Loucy (cell line): ENCODE measurements around the gene C12orf56.

Experiments
- H2AFZ ChIP-seq: fragments of 200-600 bp; sonication (generic); 2 replicates; pipeline ENCODE4 v1.6.0; 2016; ENCODE audit warnings: antibody characterized with exemption, mild to moderate bottlenecking, low read length, moderate library complexity
- H3F3A ChIP-seq: fragments of 200-600 bp; 2 replicates; pipeline ENCODE4 v1.6.0; 2016; ENCODE audit warnings: antibody characterized with exemption, low read depth, mild to moderate bottlenecking
- H3K27me3 ChIP-seq: fragments of 200-600 bp; sonication (generic); 2 replicates; pipeline ENCODE4 v1.6.1; 2014; ENCODE audit warnings: low read length, mild to moderate bottlenecking; ENCODE audit not compliant: insufficient read depth, poor library complexity, severe bottlenecking
- H3K36me3 ChIP-seq: fragments of 200-600 bp; sonication (generic); 2 replicates; pipeline ENCODE4 v1.6.1; 2016; ENCODE audit warnings: low read length; ENCODE audit not compliant: insufficient read depth
- H3K4me1 ChIP-seq: fragments of 200-600 bp; sonication (generic); 2 replicates; pipeline ENCODE4 v1.5.1; 2014; ENCODE audit warnings: low read length, mild to moderate bottlenecking; ENCODE audit not compliant: insufficient read depth, poor library complexity, severe bottlenecking
- H3K4me2 ChIP-seq: fragments of 200-600 bp; sonication (generic); 2 replicates; pipeline ENCODE4 v1.6.0; 2014; ENCODE audit warnings: antibody characterized with exemption, low read length, low read depth, mild to moderate bottlenecking; ENCODE audit not compliant: poor library complexity, severe bottlenecking
- H3K4me3 ChIP-seq: fragments of 200-600 bp; sonication (generic); 2 replicates; pipeline ENCODE4 v1.5.1; 2014; ENCODE audit warnings: low read length, mild to moderate bottlenecking, mixed read lengths; ENCODE audit not compliant: poor library complexity, severe bottlenecking
- H3K79me2 ChIP-seq: fragments of 200-600 bp; sonication (generic); 2 replicates; pipeline ENCODE4 v1.6.1; 2014; ENCODE audit warnings: low read length; ENCODE audit not compliant: insufficient read depth
- H3K9ac ChIP-seq: fragments of 200-600 bp; sonication (generic); 2 replicates; pipeline ENCODE4 v1.6.0; 2014; ENCODE audit warnings: mild to moderate bottlenecking, low read depth, low read length, moderate library complexity; ENCODE audit not compliant: poor library complexity, severe bottlenecking
- H3K9me2 ChIP-seq: fragments of 200-600 bp; sonication (generic); replicated peaks from 2 replicates; pipeline ENCODE4 v1.6.1; 2016; ENCODE audit warnings: low read depth, low read length, mixed read lengths
- H3K9me3 ChIP-seq: fragments of 200-600 bp; sonication (generic); 2 replicates; pipeline ENCODE4 v1.6.1; 2014; ENCODE audit warnings: mild to moderate bottlenecking, antibody characterized with exemption, low read length, low read depth; ENCODE audit not compliant: insufficient read depth
- H4K20me1 ChIP-seq: fragments of 200-600 bp; sonication (generic); 2 replicates; pipeline ENCODE4 v1.6.0; 2014; ENCODE audit warnings: antibody characterized with exemption, low read length, mild to moderate bottlenecking; ENCODE audit not compliant: insufficient read depth, poor library complexity, severe bottlenecking
- EZH2phosphoT487 ChIP-seq: fragments of 200-600 bp; IDR thresholded peaks from 2 replicates; pipeline ENCODE4 v1.6.1; 2018; ENCODE audit warnings: antibody characterized with exemption, mild to moderate bottlenecking, moderate library complexity, borderline replicate concordance
- TF ChIP-seq, protein P1 (sequence below): fragments of 200-600 bp; sonication (generic); conservative IDR thresholded peaks from 2 replicates; pipeline ENCODE4 v1.5.1; 2014; ENCODE audit warnings: mild to moderate bottlenecking, antibody characterized with exemption, low read length

Gene C12orf56

DNA sequence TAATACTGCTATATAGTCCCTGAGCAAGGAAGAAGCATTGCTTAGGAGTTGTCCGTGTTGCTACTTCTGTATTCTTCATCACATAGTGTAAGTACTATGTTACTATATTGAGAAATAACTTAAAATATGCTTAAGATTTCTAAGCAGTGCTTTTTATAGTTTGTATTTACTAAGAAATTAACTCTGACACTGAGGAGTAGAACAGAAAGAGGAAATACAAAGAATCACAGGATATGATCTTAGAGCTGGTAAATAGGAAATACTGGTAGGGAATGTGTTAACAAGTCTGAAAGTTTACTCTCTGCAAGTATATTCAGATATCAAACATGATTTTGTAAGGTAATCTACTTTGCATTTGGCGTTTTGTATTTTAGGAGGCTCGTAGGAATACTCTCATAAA is 29.1 kb upstream of the C12orf56 start:
- Histone ChIP-seq H3K36me3 (peaks cover 94% of the 10 kb centered on the region), H3K4me3 (no peak overlapping the region), H3K9me3 (no peaks in the 10 kb centered on the region), H3K4me2 (no peak overlapping the region), H3K9me2 (no peaks in the 10 kb centered on the region), H3K9ac (no peak overlapping the region), H2AFZ (no peak overlapping the region), H3K4me1 (no peaks in the 10 kb centered on the region), H3F3A (no peaks in the 10 kb centered on the region), H4K20me1 (no peaks in the 10 kb centered on the region), H3K27me3 (no peaks in the 10 kb centered on the region), H3K79me2 (no peaks in the 10 kb centered on the region)
- TF ChIP-seq, protein P1, sequence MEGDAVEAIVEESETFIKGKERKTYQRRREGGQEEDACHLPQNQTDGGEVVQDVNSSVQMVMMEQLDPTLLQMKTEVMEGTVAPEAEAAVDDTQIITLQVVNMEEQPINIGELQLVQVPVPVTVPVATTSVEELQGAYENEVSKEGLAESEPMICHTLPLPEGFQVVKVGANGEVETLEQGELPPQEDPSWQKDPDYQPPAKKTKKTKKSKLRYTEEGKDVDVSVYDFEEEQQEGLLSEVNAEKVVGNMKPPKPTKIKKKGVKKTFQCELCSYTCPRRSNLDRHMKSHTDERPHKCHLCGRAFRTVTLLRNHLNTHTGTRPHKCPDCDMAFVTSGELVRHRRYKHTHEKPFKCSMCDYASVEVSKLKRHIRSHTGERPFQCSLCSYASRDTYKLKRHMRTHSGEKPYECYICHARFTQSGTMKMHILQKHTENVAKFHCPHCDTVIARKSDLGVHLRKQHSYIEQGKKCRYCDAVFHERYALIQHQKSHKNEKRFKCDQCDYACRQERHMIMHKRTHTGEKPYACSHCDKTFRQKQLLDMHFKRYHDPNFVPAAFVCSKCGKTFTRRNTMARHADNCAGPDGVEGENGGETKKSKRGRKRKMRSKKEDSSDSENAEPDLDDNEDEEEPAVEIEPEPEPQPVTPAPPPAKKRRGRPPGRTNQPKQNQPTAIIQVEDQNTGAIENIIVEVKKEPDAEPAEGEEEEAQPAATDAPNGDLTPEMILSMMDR = no peak
- no peak for TF ChIP-seq EZH2phosphoT487

DNA sequence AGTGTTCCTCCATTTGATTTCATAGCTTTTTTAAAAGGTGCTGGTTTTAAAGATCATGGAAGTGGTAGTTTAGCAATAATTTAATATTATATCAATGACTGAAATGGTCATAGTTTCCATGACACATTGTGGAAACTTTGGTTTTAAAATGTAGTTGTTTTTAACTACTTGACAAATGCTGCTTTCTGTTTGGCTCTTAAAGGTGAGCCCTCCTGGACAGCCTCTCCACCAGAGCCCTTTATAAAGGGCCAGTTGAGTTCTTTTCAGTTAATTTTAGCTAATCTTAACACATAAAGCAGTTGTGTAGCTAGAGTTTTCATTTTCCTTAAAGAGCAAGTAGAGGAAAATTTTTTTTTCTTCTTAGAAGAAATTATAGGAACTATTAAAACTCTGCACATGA is 27.7 kb upstream of the C12orf56 start:
- Histone ChIP-seq H3K9me3 (no peaks in the 10 kb centered on the region), H3K9me2 (no peaks in the 10 kb centered on the region), H3F3A (no peaks in the 10 kb centered on the region), H3K36me3 (peaks cover 90% of the 10 kb centered on the region), H2AFZ (no peak overlapping the region), H3K4me1 (no peaks in the 10 kb centered on the region), H3K79me2 (peaks cover 8% of the 10 kb centered on the region; the same call in 1 of the 2 replicates), H3K27me3 (no peaks in the 10 kb centered on the region), H4K20me1 (no peaks in the 10 kb centered on the region), H3K9ac (no peak overlapping the region), H3K4me3 (no peak overlapping the region), H3K4me2 (no peak overlapping the region)
- TF ChIP-seq, protein P1 = no peak

DNA sequence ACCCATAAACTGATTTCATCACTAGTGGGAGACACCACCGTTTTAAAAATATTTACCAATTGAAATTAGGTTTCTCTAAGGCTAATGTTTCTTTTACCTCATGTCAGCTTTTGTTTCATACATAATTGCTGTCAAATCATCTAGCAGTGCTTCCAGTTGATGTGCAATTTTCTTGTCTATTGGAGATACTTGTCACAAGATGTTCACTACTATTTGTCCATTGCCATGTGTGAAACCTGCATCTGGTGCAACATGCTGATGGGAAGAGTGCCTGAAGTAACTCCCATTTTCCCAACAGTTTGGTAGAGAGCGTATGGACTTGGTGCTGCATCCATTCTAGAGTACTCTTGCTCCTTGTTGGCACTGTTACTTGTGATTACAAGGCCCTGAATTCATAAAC is 23.3 kb upstream of the C12orf56 start:
- H3K9me2 ChIP-seq = no peaks in the 10 kb centered on the region
- H2AFZ ChIP-seq = no peak overlapping the region
- peaks cover 22% of the 10 kb centered on the region for H4K20me1 ChIP-seq
- H3K4me1 ChIP-seq = peaks cover 1% of the 10 kb centered on the region
- no peak overlapping the region for H3K4me3 ChIP-seq
- H3K79me2 ChIP-seq = peaks cover 32% of the 10 kb centered on the region
- no peak overlapping the region for H3K4me2 ChIP-seq
- no peaks in the 10 kb centered on the region for H3K27me3 ChIP-seq
- H3K9me3 ChIP-seq = no peaks in the 10 kb centered on the region
- no peak overlapping the region for H3K9ac ChIP-seq
- peaks cover 76% of the 10 kb centered on the region for H3K36me3 ChIP-seq
- H3F3A ChIP-seq = no peaks in the 10 kb centered on the region
- TF ChIP-seq, protein P1 = no peak
- TF ChIP-seq EZH2phosphoT487 = no peak
